Activated CD8-positive, alpha-beta memory T cell treated with anti-CD3 and anti-CD28 coated beads, Interleukin-2, amount 50 U/mL, for 4 hours (primary cell): ENCODE results near the gene DTX2.
"Not testable (repeated sequence)": the region's sequence is repeated elsewhere in the genome, so short reads cannot be mapped to it uniquely, and the experiment has no call there.

ENCODE experiments used
- DNase-seq: peaks from one replicate; pipeline ENCODE4 v3.0.0-alpha.2; 2020

Gene DTX2

GRCh38 chr7:76461464-76462101 is at the start of gene DTX2:
Gene DTX2 (plus strand): TSS chr7:76461709. CDS start chr7:76480510, 18,801 bp downstream.
- DNase-seq, result peak; percentile 48

GRCh38 chr7:76412249-76412648 is 49.3 kb upstream of the DTX2 start:
- no peak for DNase-seq

GRCh38 chr7:76417654-76418310 is 43.7 kb upstream of the DTX2 start:
- not testable (repeated sequence) for DNase-seq

GRCh38 chr7:76421097-76421496 is 40.4 kb upstream of the DTX2 start:
- DNase-seq, result not testable (repeated sequence)

- DNase-seq, result no peak
These were observed 37.7 kb upstream of the DTX2 start for GRCh38 chr7:76423666-76424412.

GRCh38 chr7:76424413-76425111 is 36.9 kb upstream of the DTX2 start, which contains the start of gene ZP3:
Gene ZP3 (plus strand): TSS chr7:76424950. CDS start chr7:76424965, 15 bp downstream.
- DNase-seq, result no peak

- DNase-seq, result no peak
These were observed 36.4 kb upstream of the DTX2 start for GRCh38 chr7:76425156-76425555.

- not testable (repeated sequence) for DNase-seq
These were observed 36.0 kb upstream of the DTX2 start for GRCh38 chr7:76425558-76425957.

GRCh38 chr7:76426246-76426645 is 35.3 kb upstream of the DTX2 start:
- DNase-seq, result no peak

- no peak for DNase-seq
These were observed 33.9 kb upstream of the DTX2 start for GRCh38 chr7:76427635-76428034.

- DNase-seq, result no peak
These were observed 33.2 kb upstream of the DTX2 start for GRCh38 chr7:76428149-76428823.

GRCh38 chr7:76428868-76429805 is 32.4 kb upstream of the DTX2 start:
- no peak for DNase-seq

GRCh38 chr7:76430211-76430610 is 31.3 kb upstream of the DTX2 start:
- no peak for DNase-seq

GRCh38 chr7:76430836-76431235 is 30.7 kb upstream of the DTX2 start:
- DNase-seq, result no peak

GRCh38 chr7:76437873-76438272 is 23.6 kb upstream of the DTX2 start:
- DNase-seq, result peak; percentile 54

- DNase-seq, result not testable (repeated sequence)
These were observed 22.2 kb upstream of the DTX2 start for GRCh38 chr7:76439120-76439888.

GRCh38 chr7:76440404-76440803 is 21.1 kb upstream of the DTX2 start:
- DNase-seq, result not testable (repeated sequence)

GRCh38 chr7:76441792-76442191 is 19.7 kb upstream of the DTX2 start:
- not testable (repeated sequence) for DNase-seq

- not testable (repeated sequence) for DNase-seq
These were observed 18.7 kb upstream of the DTX2 start for GRCh38 chr7:76442664-76443446.

GRCh38 chr7:76443846-76444245 is 17.7 kb upstream of the DTX2 start:
- not testable (repeated sequence) for DNase-seq
